Colon (tissue), 2 donors: Measurements from ENCODE around the gene ACO2.

Source experiments
- FAIRE-seq: peaks from 2 replicates; lab custom pipeline; 2012; peaks lifted over from hg19 to GRCh38; lab: Jason Lieb, UNC
- donor health status: control.
- donor health status: control.

The ACO2 gene

GRCh38 chr22:41524809-41525449 lies 56.0 kb downstream of the ACO2 start:
- FAIRE-seq, result no peak

- FAIRE-seq, result no peak
Observed at GRCh38 chr22:41525450-41526225, 56.7 kb downstream of the ACO2 start.

- FAIRE-seq, result no peak
Observed at GRCh38 chr22:41526226-41526829, 57.4 kb downstream of the ACO2 start.

DNA sequence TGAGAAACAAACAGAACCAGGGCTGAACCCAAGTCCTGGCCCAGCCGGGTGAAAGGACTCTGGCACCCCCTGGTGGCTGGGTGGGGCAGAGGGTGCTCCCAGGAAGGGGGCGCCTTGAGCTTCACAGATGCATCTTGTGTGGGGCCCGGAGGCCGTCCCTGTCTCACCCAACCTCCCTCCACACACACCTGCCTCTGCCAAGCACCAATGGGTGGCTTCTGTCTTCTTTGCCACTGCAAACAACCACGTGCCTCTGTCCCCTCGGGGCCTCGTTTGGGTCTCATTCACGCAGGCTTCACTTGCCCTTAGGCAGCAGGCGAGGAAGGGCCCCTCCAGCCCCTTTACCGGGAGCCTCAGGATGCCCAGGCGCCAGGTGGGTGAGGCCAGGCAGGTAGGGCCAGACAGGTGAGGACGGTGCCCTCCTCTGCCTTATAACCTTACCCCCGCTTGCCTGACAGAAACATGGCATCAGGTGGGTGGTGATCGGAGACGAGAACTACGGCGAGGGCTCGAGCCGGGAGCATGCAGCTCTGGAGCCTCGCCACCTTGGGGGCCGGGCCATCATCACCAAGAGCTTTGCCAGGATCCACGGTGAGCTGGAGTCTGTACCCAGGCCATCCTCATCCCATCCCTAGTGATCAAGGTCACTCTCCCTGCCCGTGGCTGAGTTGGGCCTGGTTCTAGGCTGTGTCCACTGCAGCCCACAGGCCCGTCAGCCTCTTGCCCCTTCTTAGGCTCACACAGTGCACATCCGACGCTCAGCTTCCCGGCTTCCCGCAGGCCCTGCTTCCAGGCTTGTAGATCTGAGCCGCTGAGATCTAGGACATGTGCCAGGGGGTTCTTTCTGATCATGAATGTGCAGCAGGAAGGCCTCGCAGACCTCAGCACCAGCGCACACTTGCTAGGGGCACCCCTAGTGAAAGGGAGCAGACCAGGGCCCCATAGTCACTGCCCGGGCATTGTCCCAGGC lies 58.2 kb downstream of the ACO2 start:
- FAIRE-seq, result no peak

DNA sequence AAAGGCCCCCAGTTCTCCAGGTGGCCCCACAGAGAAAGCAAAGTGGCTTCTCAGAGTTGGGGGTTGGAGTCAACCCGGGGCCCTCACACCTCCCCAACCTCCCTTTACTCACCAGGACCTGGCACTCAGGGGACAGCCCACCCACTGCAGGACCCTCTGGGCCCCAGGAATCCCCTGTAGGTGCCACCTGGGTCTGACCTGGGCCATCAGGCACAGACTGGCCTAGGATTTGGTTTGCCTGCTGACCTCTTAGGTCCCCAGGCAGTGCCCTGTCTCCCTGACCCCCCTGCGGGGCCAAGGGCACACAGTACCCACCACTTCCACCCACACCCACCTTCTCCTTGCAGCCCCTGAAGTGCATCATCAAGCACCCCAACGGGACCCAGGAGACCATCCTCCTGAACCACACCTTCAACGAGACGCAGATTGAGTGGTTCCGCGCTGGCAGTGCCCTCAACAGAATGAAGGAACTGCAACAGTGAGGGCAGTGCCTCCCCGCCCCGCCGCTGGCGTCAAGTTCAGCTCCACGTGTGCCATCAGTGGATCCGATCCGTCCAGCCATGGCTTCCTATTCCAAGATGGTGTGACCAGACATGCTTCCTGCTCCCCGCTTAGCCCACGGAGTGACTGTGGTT lies 59.3 kb downstream of the ACO2 start:
- no peak for FAIRE-seq

GRCh38 chr22:41528938-41529561 lies 60.1 kb downstream of the ACO2 start:
- no peak for FAIRE-seq

GRCh38 chr22:41530890-41531714 lies 62.2 kb downstream of the ACO2 start:
- no peak for FAIRE-seq

DNA sequence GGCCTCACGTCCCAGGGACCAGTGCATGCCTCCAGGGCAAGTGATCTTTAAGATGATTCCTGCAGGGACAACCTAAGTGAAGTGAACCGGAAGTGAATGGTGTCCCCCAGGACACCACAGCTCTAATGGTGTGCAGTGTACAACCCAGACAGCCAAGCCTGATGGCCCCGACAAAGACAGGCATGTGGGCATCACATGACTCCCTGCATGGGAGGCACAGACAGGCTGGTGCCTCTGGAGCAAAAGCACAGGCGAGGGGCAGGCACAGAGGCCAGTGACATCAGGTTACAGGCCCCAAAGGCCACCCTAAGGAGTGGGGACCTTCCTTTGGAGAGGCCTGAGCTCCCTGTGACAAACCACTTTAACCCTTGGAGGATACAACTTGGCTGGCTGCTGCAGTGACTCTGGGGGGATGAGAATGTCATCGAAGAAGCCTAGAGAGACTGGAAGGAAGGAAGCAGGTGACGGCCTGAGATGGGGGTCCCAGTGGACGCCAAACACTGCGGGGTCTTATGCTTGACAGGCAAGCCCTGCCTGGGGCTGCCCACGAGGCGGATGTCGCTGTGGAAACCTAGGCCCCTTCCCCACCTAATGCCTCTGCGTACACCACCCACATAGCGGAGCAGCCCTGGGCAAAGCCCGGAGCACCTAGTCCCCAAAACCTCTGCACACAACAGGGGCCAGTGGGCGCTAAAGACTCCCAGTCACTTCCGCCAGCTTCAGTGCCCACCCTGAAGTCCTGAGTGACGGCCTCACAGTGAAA lies 63.0 kb downstream of the ACO2 start:
- FAIRE-seq, result no peak

DNA sequence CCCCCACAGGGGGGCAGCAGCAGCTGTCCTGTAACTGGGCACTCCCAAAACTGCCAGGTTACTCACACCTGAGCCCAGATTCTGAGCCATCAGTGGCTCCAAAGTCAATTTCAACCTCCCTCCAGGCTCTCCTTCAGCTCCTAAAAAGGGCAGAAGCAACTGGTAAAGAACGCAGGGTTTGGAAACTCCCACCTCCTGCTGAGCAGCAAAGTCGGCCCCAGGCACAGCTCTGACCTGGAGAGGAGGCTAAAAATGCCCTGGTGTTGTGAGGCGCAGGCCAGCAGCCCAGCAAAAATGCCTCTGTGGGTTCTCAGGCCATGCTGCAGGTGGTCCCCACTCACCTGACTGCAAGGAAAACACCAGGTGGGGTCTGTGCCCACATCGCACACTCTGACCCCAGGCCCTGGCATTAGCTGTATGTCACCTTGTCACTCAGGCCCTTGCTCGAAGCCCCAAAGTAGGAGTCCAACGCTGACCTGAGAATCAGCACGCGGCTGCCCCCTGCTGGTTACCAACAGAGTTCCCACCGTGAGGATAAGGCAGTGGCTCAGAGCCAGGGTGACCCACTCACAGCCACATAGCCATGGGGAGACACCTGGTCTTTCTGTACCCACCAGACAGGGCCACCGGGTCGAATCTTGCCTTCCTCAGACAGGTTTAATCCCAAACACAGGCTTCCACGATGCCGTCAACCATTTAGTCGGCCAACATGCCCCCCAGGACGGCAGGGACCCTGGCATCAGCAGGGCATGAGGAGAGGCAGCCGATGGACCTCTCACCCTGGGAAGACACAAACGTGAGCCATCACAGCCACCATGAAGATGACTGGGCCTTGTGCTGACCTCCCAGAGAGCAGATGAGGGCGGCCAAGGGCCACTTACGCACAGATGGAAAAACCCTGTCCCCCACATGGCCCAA lies 64.2 kb downstream of the ACO2 start:
- FAIRE-seq, result no peak

DNA sequence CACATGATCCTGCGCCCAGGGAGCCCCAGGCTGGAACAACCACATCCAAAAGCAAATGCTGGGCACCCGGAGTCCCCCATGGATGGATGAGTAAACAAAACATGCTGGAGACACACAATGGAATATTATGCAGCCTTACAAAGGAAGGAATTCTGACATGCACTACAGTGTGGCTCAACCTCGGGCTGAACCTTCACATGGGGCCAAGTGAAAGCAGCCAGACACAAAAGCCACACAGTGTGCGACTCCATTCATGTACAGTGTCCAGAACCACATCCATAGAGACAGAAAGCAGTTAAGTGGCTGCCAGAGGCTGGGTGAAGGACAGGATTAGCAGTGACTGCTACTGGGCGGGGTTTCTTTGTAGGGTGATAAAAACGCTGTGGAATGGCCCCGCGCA lies 65.3 kb downstream of the ACO2 start:
- FAIRE-seq, result no peak

GRCh38 chr22:41535244-41535643 lies 66.3 kb downstream of the ACO2 start:
- FAIRE-seq, result no peak

DNA sequence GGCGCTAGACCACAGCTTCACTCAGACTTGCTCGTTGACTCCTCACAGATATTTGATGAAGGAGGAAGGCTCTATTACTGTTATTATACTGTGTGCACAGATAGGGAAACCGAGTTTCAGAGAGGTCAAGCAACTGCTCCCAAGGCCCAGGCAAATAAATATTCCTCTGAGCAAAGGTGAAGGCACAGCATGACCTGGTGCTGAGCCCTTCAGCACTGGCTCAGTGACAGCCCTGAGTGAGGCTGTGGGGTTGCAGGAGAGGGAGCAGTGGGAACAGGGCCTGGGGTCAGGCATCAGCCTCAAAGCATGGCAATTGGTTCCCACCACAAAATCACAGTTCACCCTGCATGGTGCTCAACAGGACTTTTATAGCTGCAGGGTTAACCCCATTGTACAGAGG lies 68.3 kb downstream of the ACO2 start:
- no peak for FAIRE-seq

- no peak for FAIRE-seq
Observed at GRCh38 chr22:41538583-41538982, 69.7 kb downstream of the ACO2 start.

DNA sequence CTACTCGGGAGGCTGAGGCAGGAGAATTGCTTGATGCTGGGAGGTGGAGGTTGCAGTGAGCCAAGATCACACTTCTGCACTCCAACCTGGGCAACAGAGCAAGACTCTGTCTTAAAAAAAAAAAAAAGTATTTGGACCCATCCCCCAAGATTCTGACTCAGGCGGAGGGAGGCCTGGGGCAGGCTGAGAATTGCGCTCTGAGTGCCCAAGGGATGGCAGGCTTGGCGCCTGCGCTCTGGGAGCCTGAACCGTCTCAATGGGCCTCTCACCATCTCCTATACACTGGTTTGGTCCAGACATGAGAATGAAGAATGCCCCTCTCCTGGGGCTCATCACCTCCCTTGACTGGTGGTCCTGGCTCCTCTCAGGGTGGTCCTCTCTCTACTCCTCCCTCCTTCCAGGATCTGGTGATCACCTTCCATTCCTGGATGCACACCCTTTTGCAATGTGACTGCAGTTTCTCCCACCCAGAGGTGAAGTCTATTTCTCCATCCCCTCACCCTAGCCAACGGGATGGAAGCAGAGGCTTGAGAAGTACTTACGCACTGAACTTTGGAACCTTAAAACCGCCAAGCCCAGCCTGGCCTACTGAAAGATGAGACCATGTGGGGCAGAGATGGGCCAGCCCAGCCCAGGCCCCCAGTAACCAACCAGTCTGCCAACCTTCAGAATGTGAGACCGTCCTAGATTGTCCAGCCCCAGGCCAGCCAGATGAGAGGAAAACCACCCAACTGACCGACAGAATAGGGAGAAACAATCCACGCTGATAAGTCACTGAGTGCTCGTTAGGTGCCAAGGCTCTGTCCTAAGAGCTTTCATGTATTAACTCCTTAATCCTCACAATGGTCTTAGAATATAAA lies 70.5 kb downstream of the ACO2 start:
- no peak for FAIRE-seq

GRCh38 chr22:41540006-41540315 lies 71.0 kb downstream of the ACO2 start:
- FAIRE-seq, result no peak

- no peak for FAIRE-seq
Observed at GRCh38 chr22:41540365-41540764, 71.4 kb downstream of the ACO2 start.

DNA sequence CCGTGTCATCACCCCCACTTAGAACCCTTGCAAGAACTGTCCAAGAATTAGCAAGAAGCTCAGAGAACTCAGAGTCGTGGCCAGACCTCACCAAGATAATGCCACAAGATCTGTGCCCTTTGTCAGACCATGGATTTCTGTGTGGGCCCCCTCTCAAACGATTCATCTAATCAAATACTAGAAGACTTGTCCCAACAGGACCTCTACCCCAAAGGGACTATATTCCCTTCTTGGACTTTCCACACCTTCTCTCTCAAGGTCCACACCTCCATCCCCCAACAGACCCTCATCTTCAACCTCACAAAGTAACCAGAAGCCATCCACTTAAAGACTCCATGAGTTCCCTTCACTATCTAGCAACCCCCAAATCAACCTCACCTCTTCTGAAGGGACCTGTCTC lies 72.6 kb downstream of the ACO2 start:
- FAIRE-seq, result no peak

DNA sequence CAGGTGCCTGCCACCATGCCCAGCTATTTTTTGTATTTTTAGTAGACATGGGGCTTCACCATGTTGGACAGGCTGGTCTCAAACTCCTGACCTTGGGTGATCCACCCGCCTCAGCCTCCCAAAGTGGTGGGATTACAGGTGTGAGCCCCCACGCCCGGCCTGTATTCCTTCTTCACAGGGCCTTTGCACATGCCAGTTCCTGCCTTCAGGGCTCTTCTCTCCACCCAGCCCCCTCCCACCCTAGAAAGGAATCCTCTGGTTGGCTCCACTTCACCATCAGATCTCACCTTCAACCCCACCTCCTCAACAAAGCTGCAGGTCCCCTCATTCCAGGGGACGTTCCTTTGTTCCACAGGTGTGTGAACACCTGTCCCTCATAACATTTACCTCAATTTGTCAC lies 73.3 kb downstream of the ACO2 start:
- no peak for FAIRE-seq
